H1 (cell line): ENCODE data around the gene MRE11. TPM values are rescaled to one million over a fixed set of nuclear protein-coding genes. Genes with fewer than 3 reads are reported as not detected.

Source experiments
- CTCF ChIA-PET: fragments of 300-600 bp; sonication (Branson Sonifier 250); formaldehyde crosslinking; loops from one replicate; lab custom pipeline; 2021; ENCODE audit not compliant: partially characterized antibody; lab: Charles Lee
- POLR2A ChIA-PET: fragments of 300-600 bp; sonication (Branson Sonifier 250); formaldehyde crosslinking; loops from one replicate; lab custom pipeline; 2021; ENCODE audit warnings: inconsistent platforms; ENCODE audit not compliant: partially characterized antibody; lab: Charles Lee
- DNase-seq, 2 experiments: peaks; one replicate each; pipeline versions ENCODE4 v3.0.0 to v3.0.0-alpha.2; 2010 to 2022; ENCODE audit warnings: low spot score in 2 of 2, low read depth in 1 of 2, mixed read lengths in 1 of 2
- FAIRE-seq: peaks from 2 replicates; lab custom pipeline; 2011; peaks lifted over from hg19 to GRCh38; lab: Jason Lieb, UNC
- H2AFZ ChIP-seq: 2 replicates; pipeline ENCODE4 v1.8.1; 2012; ENCODE audit warnings: low read length, inconsistent platforms
- H2AK5ac ChIP-seq: 2 replicates; pipeline ENCODE4 v1.6.1; 2013; ENCODE audit warnings: low read depth, low read length
- H2BK120ac ChIP-seq: replicated peaks from 2 replicates; pipeline ENCODE3; 2013; ENCODE audit warnings: low read depth, low read length, inconsistent platforms
- H2BK12ac ChIP-seq: 2 replicates; pipeline ENCODE4 v1.6.1; 2013; ENCODE audit warnings: low read depth, low read length
- H2BK15ac ChIP-seq: 2 replicates; pipeline ENCODE4 v1.6.1; 2013; ENCODE audit warnings: low read length
- H2BK20ac ChIP-seq: 2 replicates; pipeline ENCODE4 v1.6.1; 2013; ENCODE audit warnings: low read length
- H2BK5ac ChIP-seq: 2 replicates; pipeline ENCODE4 v1.6.1; 2013; ENCODE audit warnings: low read depth, low read length
- H3K14ac ChIP-seq: 2 replicates; pipeline ENCODE4 v1.6.1; 2013; ENCODE audit warnings: inconsistent platforms; ENCODE audit not compliant: insufficient read length
- H3K18ac ChIP-seq: 2 replicates; pipeline ENCODE4 v1.6.1; 2013; ENCODE audit warnings: low read length; ENCODE audit errors: extremely low read depth
- H3K23ac ChIP-seq: 2 replicates; pipeline ENCODE4 v1.6.1; 2013; ENCODE audit warnings: inconsistent platforms; ENCODE audit not compliant: insufficient read length
- H3K23me2 ChIP-seq: 2 replicates; pipeline ENCODE4 v1.6.1; 2013; ENCODE audit warnings: low read depth, low read length
- H3K27ac ChIP-seq: 2 replicates; pipeline ENCODE4 v1.6.1; 2011; ENCODE audit warnings: low read depth, low read length, inconsistent platforms
- H3K27me3 ChIP-seq, 4 experiments: replicated peaks in 1 of 4; 1 replicate in 1 of 4; 2 replicates in 3 of 4; pipeline versions ENCODE4 v1.6.1 to v1.8.1; 2011 to 2013; ENCODE audit warnings: low read length in 3 of 4, mild to moderate bottlenecking in 3 of 4, inconsistent platforms in 2 of 4, mixed read lengths in 2 of 4, moderate library complexity in 1 of 4; ENCODE audit not compliant: control insufficient read depth in 3 of 4, insufficient read depth in 3 of 4; ENCODE audit errors: extremely low read depth in 1 of 4
- H3K36me3 ChIP-seq, 4 experiments: 2 replicates each; pipeline versions ENCODE4 v1.6.1 to v1.8.1; 2011 to 2013; ENCODE audit warnings: mild to moderate bottlenecking in 4 of 4, low read length in 3 of 4, moderate library complexity in 2 of 4, control low read depth in 1 of 4, inconsistent platforms in 1 of 4; ENCODE audit not compliant: insufficient read depth in 4 of 4, control insufficient read depth in 2 of 4
- H3K4ac ChIP-seq: replicated peaks from 2 replicates; pipeline ENCODE3; 2013; ENCODE audit warnings: low read length, low read depth, mixed read lengths, inconsistent platforms; ENCODE audit not compliant: insufficient read length
- H3K4me1 ChIP-seq, 4 experiments: replicated peaks in 1 of 4; 1 replicate in 1 of 4; 2 replicates in 3 of 4; pipeline versions ENCODE4 v1.6.1 to v1.8.1; 2011 to 2013; ENCODE audit warnings: low read length in 3 of 4, inconsistent platforms in 2 of 4, mixed read lengths in 1 of 4; ENCODE audit not compliant: insufficient read depth in 4 of 4, control insufficient read depth in 3 of 4
- H3K4me2 ChIP-seq, 2 experiments: 2 replicates each; pipeline versions ENCODE4 v1.6.1 to v1.8.1; 2011 to 2013; ENCODE audit warnings: low read depth in 2 of 2, low read length in 2 of 2, control low read depth in 1 of 2, inconsistent platforms in 1 of 2, mild to moderate bottlenecking in 1 of 2; ENCODE audit not compliant: insufficient read depth in 1 of 2
- H3K4me3 ChIP-seq, 4 experiments: fragments of 200-600, 300-600 bp in 1 of 4; sonication (generic), shearing (Covaris generic), sonication (Bioruptor Twin) in 1 of 4; 2 replicates each; pipeline versions ENCODE4 v1.5.1 to v1.8.1; 2011 to 2016; ENCODE audit warnings: low read length in 4 of 4, low read depth in 3 of 4, control low read depth in 2 of 4, inconsistent platforms in 2 of 4, mild to moderate bottlenecking in 2 of 4, mixed read lengths in 1 of 4, moderate library complexity in 1 of 4; ENCODE audit not compliant: insufficient read depth in 2 of 4; ENCODE audit errors: extremely low read depth in 1 of 4
- H3K56ac ChIP-seq: replicated peaks from 2 replicates; pipeline ENCODE3; 2013; ENCODE audit warnings: low read depth, mild to moderate bottlenecking, mixed read lengths, low read length, inconsistent platforms; ENCODE audit not compliant: insufficient read length
- H3K79me1 ChIP-seq: 2 replicates; pipeline ENCODE4 v1.6.1; 2013; ENCODE audit warnings: low read depth, low read length, control low read depth
- H3K79me2 ChIP-seq, 2 experiments: 2 replicates each; pipeline versions ENCODE4 v1.6.1 to v1.8.1; 2012 to 2013; ENCODE audit warnings: low read length in 2 of 2, mild to moderate bottlenecking in 2 of 2, inconsistent platforms in 1 of 2; ENCODE audit not compliant: insufficient read depth in 2 of 2, control insufficient read depth in 1 of 2
- H3K9ac ChIP-seq, 4 experiments: replicated peaks in 1 of 4; 1 replicate in 1 of 4; 2 replicates in 3 of 4; pipeline versions ENCODE4 v1.6.1 to v1.8.1; 2011 to 2013; ENCODE audit warnings: low read depth in 3 of 4, low read length in 3 of 4, control low read depth in 2 of 4, mild to moderate bottlenecking in 2 of 4, moderate library complexity in 2 of 4, inconsistent platforms in 1 of 4; ENCODE audit errors: extremely low read depth in 1 of 4
- H3K9me3 ChIP-seq, 2 experiments: 2 replicates each; pipeline versions ENCODE4 v1.6.1 to v1.8.1; 2012 to 2013; ENCODE audit warnings: mild to moderate bottlenecking in 2 of 2, moderate library complexity in 2 of 2, control low read depth in 1 of 2, inconsistent platforms in 1 of 2, low read depth in 1 of 2, low read length in 1 of 2, mixed read lengths in 1 of 2; ENCODE audit not compliant: insufficient read depth in 2 of 2
- H4K20me1 ChIP-seq, 2 experiments: replicated peaks in 1 of 2; 2 replicates each; pipeline versions ENCODE3 to v1.8.1; 2011 to 2013; ENCODE audit warnings: inconsistent platforms in 2 of 2, low read length in 2 of 2, mild to moderate bottlenecking in 1 of 2; ENCODE audit not compliant: insufficient read depth in 2 of 2, control insufficient read depth in 1 of 2
- H4K5ac ChIP-seq: 2 replicates; pipeline ENCODE4 v1.6.1; 2013; ENCODE audit warnings: low read length, low read depth, mixed read lengths, inconsistent platforms; ENCODE audit not compliant: insufficient read length
- H4K8ac ChIP-seq: 2 replicates; pipeline ENCODE4 v1.8.0; 2013; ENCODE audit warnings: mild to moderate bottlenecking, moderate library complexity, low read length, inconsistent platforms; ENCODE audit not compliant: insufficient read depth; ENCODE audit errors: extremely low read depth
- H4K91ac ChIP-seq: replicated peaks from 2 replicates; pipeline ENCODE3; 2013; ENCODE audit warnings: low read length, mixed read lengths, inconsistent platforms; ENCODE audit not compliant: insufficient read length
- ASH2L ChIP-seq: fragments of 200-600, 300-600 bp; sonication (generic); IDR thresholded peaks from one replicate; pipeline ENCODE4 v1.7.1; 2017; ENCODE audit warnings: low read length
- EP300 ChIP-seq, 2 experiments: IDR thresholded peaks; 1 replicate in 1 of 2; 2 replicates in 1 of 2; pipeline ENCODE4 v1.6.1; 2011 to 2012; ENCODE audit warnings: low read depth in 2 of 2, low read length in 2 of 2, mild to moderate bottlenecking in 2 of 2, borderline replicate concordance in 1 of 2, inconsistent platforms in 1 of 2, moderate library complexity in 1 of 2
- HDAC6 ChIP-seq: IDR thresholded peaks from one replicate; pipeline ENCODE4 v1.7.1; 2012; ENCODE audit warnings: low read depth, mild to moderate bottlenecking, inconsistent platforms, low read length, moderate library complexity
- RBBP5 ChIP-seq: IDR thresholded peaks from 2 replicates; pipeline ENCODE4 v1.7.1; 2012; ENCODE audit warnings: low read depth, mild to moderate bottlenecking, inconsistent platforms, low read length, moderate library complexity, borderline replicate concordance
- RNF2 ChIP-seq: fragments of 200-900, 300-1000 bp; sonication (generic); IDR thresholded peaks from 2 replicates; pipeline ENCODE4 v1.7.1; 2016; ENCODE audit warnings: borderline replicate concordance, low read depth, mild to moderate bottlenecking, antibody characterized with exemption, low read length; ENCODE audit not compliant: poor library complexity, severe bottlenecking; ENCODE audit errors: missing control alignments
- SP2 ChIP-seq: IDR thresholded peaks from 2 replicates; pipeline ENCODE4 v1.6.1; 2012; ENCODE audit warnings: mild to moderate bottlenecking, low read length, inconsistent platforms
- TAF7 ChIP-seq: optimal IDR thresholded peaks from 2 replicates; pipeline ENCODE3; 2011; ENCODE audit warnings: low read depth, mild to moderate bottlenecking, inconsistent platforms, low read length, moderate library complexity, borderline replicate concordance
- WGBS, 2 experiments: shearing (Covaris generic) in 1 of 2; methylation state at CpG; one replicate each; pipeline versions ENCODE4 v1.1.6 to v1.1.7; 2013 to 2015; ENCODE audit warnings: low lambda C conversion rate in 2 of 2, mixed read lengths in 2 of 2, inconsistent platforms in 1 of 2, low coverage in 1 of 2, missing lambda C conversion rate in 1 of 2; ENCODE audit not compliant: insufficient replicate concordance in 2 of 2, insufficient coverage in 1 of 2, insufficient read length in 1 of 2; ENCODE audit errors: extremely low coverage in 1 of 2, missing lambda C conversion rate in 1 of 2; 5-methylcytosine and 5-hydroxymethylcytosine counted together
- polyA plus RNA-seq, 7 experiments: library from polyadenylated mRNA; depleted of rRNA in 3 of 7; stranded (reverse) in 5 of 7; unstranded in 2 of 7; fragments of >200 nt in 5 of 7; fragments of 200-250 nt in 2 of 7; gene quantifications; 1 replicate in 5 of 7; 2 replicates in 1 of 7; 4 replicates in 1 of 7; pipeline versions ENCODE4 v1.2.1 to v1.2.3, GENCODE V29; 2011 to 2013; ENCODE audit warnings: missing spikeins in 2 of 7, mixed read lengths in 2 of 7
- total RNA-seq: library from RNA; stranded (reverse); fragmentation: NEBNext Ultra II Directional; extraction: Animal tissue kit (Norgen Biotek cat#: 25700); gene quantifications from 2 replicates; pipeline ENCODE4 v1.2.1, GENCODE V29; 2021

MRE11 gene
- total and polyA plus RNA-seq, 2 of the 8 experiments (the other 6 are each of a cell fraction or from before 2014, with no cell fraction given), result 7.2 to 43.4 TPM

- WGBS, 2 experiments, result 86% methylated on average over 3 of the region's 3 CpGs; no CpG with 5 or more reads in 1 of the 2 experiments
- no peak overlapping the region for H3K23ac ChIP-seq
- no peak overlapping the region; the same call in 1 of the 2 replicates for H3K27ac ChIP-seq
- H3K4me1 ChIP-seq, result peaks cover 0 to 4% (median 3%) of the 10 kb centered on the region in 4 experiments; a peak in 4 of 7 replicates
- DNase-seq, result no peak
- H2BK5ac ChIP-seq, result peak overlapping the region; percentile 72; the same call in 1 of the 2 replicates
- H3K18ac ChIP-seq, result 0 out of 2 replicates have a peak overlapping the region, but pooled peaks have one; percentile 36
- H3K4me3 ChIP-seq, result peak overlapping the region in 1 of 4 experiments; percentile 26; a peak in 2 of 8 replicates
- no peaks in the 10 kb centered on the region for H3K79me1 ChIP-seq
- no peak overlapping the region; the same call in 1 of the 2 replicates for H2BK20ac ChIP-seq
- CTCF ChIA-PET, result no interaction called here
- H2AFZ ChIP-seq, result no peak overlapping the region
- peaks cover 0 to 1% of the 10 kb centered on the region in 2 experiments for H4K20me1 ChIP-seq
- no peak overlapping the region for H3K56ac ChIP-seq
- H2AK5ac ChIP-seq, result no peak overlapping the region
- no peaks in the 10 kb centered on the region for H3K23me2 ChIP-seq
- TF ChIP-seq RBBP5 (no peak), TAF7 (no peak), HDAC6 (no peak), SP2 (no peak), ASH2L (no peak), EP300 (IDR thresholded peaks at IDR 0.05; ENCODE audit: borderline replicate concordance in 1 of 2, low read depth in 2 of 2, low read length in 2 of 2) (no peak), RNF2 (no peak)
- H2BK12ac ChIP-seq, result peak overlapping the region; percentile 89
- no peak overlapping the region for H3K14ac ChIP-seq
- no peaks in the 10 kb centered on the region for H3K27me3 ChIP-seq
- no peak overlapping the region for H3K4ac ChIP-seq
- no peaks in the 10 kb centered on the region for H3K79me2 ChIP-seq
- POLR2A ChIA-PET, result interaction anchor here (0.8 to 1.4 kb wide), 3 partner anchors 20 to 689 kb away, joined by 3 to 4 read pairs (median 3); partner anchors contain the start of genes ANKRD49, C11orf97, MED17 and MRE11
- peak; percentile 36 for FAIRE-seq
- no peaks in the 10 kb centered on the region for H3K9me3 ChIP-seq
- no peak overlapping the region for H4K5ac ChIP-seq
- peaks cover under 1 to 39% (median 7%) of the 10 kb centered on the region in 4 experiments; a peak in 4 of 8 replicates for H3K36me3 ChIP-seq
- H3K9ac ChIP-seq, result no peak overlapping the region
- no peak overlapping the region for H2BK15ac ChIP-seq
- H4K91ac ChIP-seq, result no peak overlapping the region
- no peak overlapping the region for H4K8ac ChIP-seq
- H3K4me2 ChIP-seq, result peak overlapping the region in 1 of 2 experiments; percentile 45
- peak overlapping the region; percentile 14 for H2BK120ac ChIP-seq
These were observed 20.5 kb downstream of the MRE11 start for GRCh38 chr11:94472916-94473799.
